Ovary (tissue), 10 donors: ENCODE results near the gene ADH1C. TPM values are rescaled to one million over a fixed set of nuclear protein-coding genes. Genes with fewer than 3 reads are reported as not detected.

Source experiments
- DNase-seq, 5 donors: peaks; one replicate each; pipeline ENCODE4 v3.0.0-alpha.2; 2019 to 2020
- H3K27ac ChIP-seq, 2 donors: fragments of 200-600 bp; one replicate each; pipeline versions ENCODE4 v1.5.1 to v1.8.0; 2019 to 2022
- H3K27me3 ChIP-seq: fragments of 200-600 bp; one replicate; pipeline ENCODE4 v1.8.0; 2022
- H3K36me3 ChIP-seq: fragments of 200-600 bp; sonication (generic); one replicate; pipeline ENCODE4 v1.5.1; 2019
- H3K4me1 ChIP-seq: one replicate; pipeline ENCODE4 v1.8.1; 2013; ENCODE audit warnings: mild to moderate bottlenecking, moderate library complexity; ENCODE audit not compliant: insufficient read depth
- H3K4me3 ChIP-seq: fragments of 200-600 bp; sonication (generic); one replicate; pipeline ENCODE4 v1.5.1; 2017
- H3K9me3 ChIP-seq, 2 donors: fragments of 200-600 bp in 1 of 2; sonication (generic) in 1 of 2; one replicate each; pipeline versions ENCODE4 v1.5.1 to v1.8.1; 2013 to 2019; ENCODE audit warnings: mild to moderate bottlenecking in 1 of 2, moderate library complexity in 1 of 2
- CTCF ChIP-seq, 3 donors: fragments of 450-650 bp in 2 of 3; fragments of 200-600 bp in 1 of 3; IDR thresholded peaks; one replicate each; pipeline versions ENCODE4 v1.5.1 to v1.8.0; 2016 to 2022; ENCODE audit warnings: antibody characterized with exemption in 3 of 3, mild to moderate bottlenecking in 1 of 3
- EP300 ChIP-seq: sonication (generic); formaldehyde crosslinking; IDR thresholded peaks from one replicate; pipeline ENCODE4 v1.6.1; 2017; ENCODE audit warnings: antibody characterized with exemption
- POLR2A ChIP-seq: fragments of 450-650 bp; IDR thresholded peaks from one replicate; pipeline ENCODE4 v1.6.1; 2017; ENCODE audit warnings: antibody characterized with exemption, mild to moderate bottlenecking, moderate library complexity
- WGBS, 3 donors: extraction: QIAGEN DNeasy Blood & Tissue Kit in 1 of 3; methylation state at CpG; one replicate each; pipeline versions ENCODE4 v1.1.5 to v1.1.7; 2013 to 2017; 5-methylcytosine and 5-hydroxymethylcytosine counted together
- intact Hi-C, 4 donors: fragments of 100-400 bp; cut with DNase I; formaldehyde crosslinking; loops; one replicate each; pipeline versions ENCODE4 v1.11.0 to v1.15.1; 2022 to 2023
- long read RNA-seq, 3 donors: library from polyadenylated mRNA in 2 of 3; unstranded in 2 of 3; transcript quantifications; one replicate each; pipeline ENCODE4 v2.0.0 and lab custom pipeline, GENCODE V29; 2021 to 2026
- polyA plus RNA-seq, 2 donors: library from polyadenylated mRNA; stranded (reverse); fragments of 200-250 nt in 1 of 2; fragments of 350-450 nt in 1 of 2; fragmentation: Illumina TruSeq in 1 of 2; extraction: RNeasy Lipid Tissue Mini Kit (QIAGEN cat#74804) in 1 of 2; gene quantifications; one replicate each; pipeline ENCODE4 v1.2.3, GENCODE V29; 2013 to 2014
- total RNA-seq, 7 donors: library from RNA; depleted of rRNA in 2 of 7; stranded (reverse); fragments of >200 nt in 2 of 7; fragmentation: NEBNext Ultra II Directional in 3 of 7; extraction: Animal tissue kit (Norgen Biotek cat#: 25700) in 3 of 7; gene quantifications; one replicate each; pipeline versions ENCODE4 v1.1.0 to v1.2.4, GENCODE V29; 2016 to 2023
- donor health status: DM: no; HTN: no; CAD: no; lungs with moderate emphysema.
- donor health status: DM: no; HTN: no; CAD: no.
- donor health status: Bipolar disorder and iron deficiency.
- donor health status: DM: yes; HTN: yes; CAD: no.
- donor health status: DM: no; HTN: no; CAD: no.
- donor health status: DM: yes; HTN: yes; CAD: no.

The ADH1C gene
- 10 to 100 TPM in 1 of 7 donors, 1 to 10 TPM in 6; 1.5 to 21.6 (median 7.0) TPM for total RNA-seq
- 1 to 10 TPM; 4.9 to 8.6 TPM for polyA plus RNA-seq
- long read RNA-seq, donor 1, transcript ADH1C-204 (9 exons, 1,740 nt), result major isoform, 23 of 26 reads
- long read RNA-seq, donor 1, partial matches to known transcripts, result 1 of 26 reads
- long read RNA-seq, donor 1, other reads (novel, unspliced or antisense), result 2 of 26 reads
- long read RNA-seq, donor 2, result 0 reads
- long read RNA-seq, donor 3, result 0 reads

GRCh38 chr4:99352602-99353537 is at the start of gene ADH1C:
Gene ADH1C, minus strand, starts transcription at chr4:99352746. Its CDS starts 71 bp downstream, at chr4:99352675.
- 25 to 29% (median 28%) methylated on average over 10 of the region's 10 CpGs for WGBS, 3 donors
- peaks cover 8% of the 10 kb centered on the region for H3K4me1 ChIP-seq
- H3K9me3 ChIP-seq, result no peaks in the 10 kb centered on the region
- no peaks in the 10 kb centered on the region for H3K27me3 ChIP-seq
- no peak for TF ChIP-seq CTCF (IDR thresholded peaks at IDR 0.05)
- no peak for TF ChIP-seq POLR2A
- no peak for TF ChIP-seq EP300
- intact Hi-C loops, result no loop called here
- peak within 1 kb of the TSS; percentile 0 for H3K4me3 ChIP-seq
- no peak for DNase-seq
- peak within 1 kb of the TSS in 1 of 2 donors; percentile 18 for H3K27ac ChIP-seq
- H3K36me3 ChIP-seq, result no peaks in the 10 kb centered on the region

- no peak overlapping the region for H3K4me3 ChIP-seq
- intact Hi-C loops, result loop anchor here in 3 of 4 donors (5.0 to 10.0 kb wide), 3 partner anchors 199 to 316 kb away; partner anchors contain the start of gene ADH5 (in 1 of the 3)
- H3K36me3 ChIP-seq, result no peaks in the 10 kb centered on the region
- peaks cover 6% of the 10 kb centered on the region for H3K4me1 ChIP-seq
- H3K27ac ChIP-seq, result no peak overlapping the region
- no peaks in the 10 kb centered on the region for H3K9me3 ChIP-seq
- no peak for DNase-seq
- H3K27me3 ChIP-seq, result no peaks in the 10 kb centered on the region
- TF ChIP-seq EP300 (no peak), POLR2A (no peak), CTCF (IDR thresholded peaks at IDR 0.05) (no peak)
These were observed 48.3 kb upstream of the ADH1C start for GRCh38 chr4:99400831-99401230.

GRCh38 chr4:99399017-99399416 is 46.5 kb upstream of the ADH1C start:
- intact Hi-C loops, result loop anchor here in 1 of 4 donors (10.0 kb wide), 1 partner anchor 74 kb away; the partner anchor contains the start of gene ADH1B
- no peaks in the 10 kb centered on the region for H3K27me3 ChIP-seq
- 53 to 73% (median 73%) methylated on average over 1 of the region's 1 CpG for WGBS, 3 donors
- H3K4me3 ChIP-seq, result no peak overlapping the region
- H3K9me3 ChIP-seq, result no peaks in the 10 kb centered on the region
- no peak for DNase-seq
- no peaks in the 10 kb centered on the region for H3K36me3 ChIP-seq
- peaks cover 8% of the 10 kb centered on the region for H3K4me1 ChIP-seq
- TF ChIP-seq POLR2A, result no peak
- TF ChIP-seq EP300, result no peak
- no peak for TF ChIP-seq CTCF (IDR thresholded peaks at IDR 0.05)
- no peak overlapping the region for H3K27ac ChIP-seq

GRCh38 chr4:99395595-99396364 is 43.2 kb upstream of the ADH1C start:
- no peak for TF ChIP-seq POLR2A
- no peak for TF ChIP-seq CTCF (IDR thresholded peaks at IDR 0.05)
- TF ChIP-seq EP300, result no peak
- Histone ChIP-seq H3K27ac (peak overlapping the region; percentile 54 to 79), H3K4me3 (no peak overlapping the region), H3K36me3 (no peaks in the 10 kb centered on the region), H3K4me1 (peaks cover 6% of the 10 kb centered on the region), H3K9me3 (peaks cover 0 to 2% of the 10 kb centered on the region in 2 donors), H3K27me3 (no peaks in the 10 kb centered on the region)
- intact Hi-C loops, result loop anchor here in 1 of 4 donors (10.0 kb wide), 1 partner anchor 71 kb away; the partner anchor contains the start of gene ADH1B
- DNase-seq, result no peak
- WGBS, 3 donors, result 53 to 71% (median 66%) methylated on average over 3 of the region's 3 CpGs
